Measurements from ENCODE around the gene PLA2G4F.

Gene PLA2G4F, protein sequence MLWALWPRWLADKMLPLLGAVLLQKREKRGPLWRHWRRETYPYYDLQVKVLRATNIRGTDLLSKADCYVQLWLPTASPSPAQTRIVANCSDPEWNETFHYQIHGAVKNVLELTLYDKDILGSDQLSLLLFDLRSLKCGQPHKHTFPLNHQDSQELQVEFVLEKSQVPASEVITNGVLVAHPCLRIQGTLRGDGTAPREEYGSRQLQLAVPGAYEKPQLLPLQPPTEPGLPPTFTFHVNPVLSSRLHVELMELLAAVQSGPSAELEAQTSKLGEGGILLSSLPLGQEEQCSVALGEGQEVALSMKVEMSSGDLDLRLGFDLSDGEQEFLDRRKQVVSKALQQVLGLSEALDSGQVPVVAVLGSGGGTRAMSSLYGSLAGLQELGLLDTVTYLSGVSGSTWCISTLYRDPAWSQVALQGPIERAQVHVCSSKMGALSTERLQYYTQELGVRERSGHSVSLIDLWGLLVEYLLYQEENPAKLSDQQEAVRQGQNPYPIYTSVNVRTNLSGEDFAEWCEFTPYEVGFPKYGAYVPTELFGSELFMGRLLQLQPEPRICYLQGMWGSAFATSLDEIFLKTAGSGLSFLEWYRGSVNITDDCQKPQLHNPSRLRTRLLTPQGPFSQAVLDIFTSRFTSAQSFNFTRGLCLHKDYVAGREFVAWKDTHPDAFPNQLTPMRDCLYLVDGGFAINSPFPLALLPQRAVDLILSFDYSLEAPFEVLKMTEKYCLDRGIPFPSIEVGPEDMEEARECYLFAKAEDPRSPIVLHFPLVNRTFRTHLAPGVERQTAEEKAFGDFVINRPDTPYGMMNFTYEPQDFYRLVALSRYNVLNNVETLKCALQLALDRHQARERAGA
- long read RNA-seq, result 0 reads

DNA sequence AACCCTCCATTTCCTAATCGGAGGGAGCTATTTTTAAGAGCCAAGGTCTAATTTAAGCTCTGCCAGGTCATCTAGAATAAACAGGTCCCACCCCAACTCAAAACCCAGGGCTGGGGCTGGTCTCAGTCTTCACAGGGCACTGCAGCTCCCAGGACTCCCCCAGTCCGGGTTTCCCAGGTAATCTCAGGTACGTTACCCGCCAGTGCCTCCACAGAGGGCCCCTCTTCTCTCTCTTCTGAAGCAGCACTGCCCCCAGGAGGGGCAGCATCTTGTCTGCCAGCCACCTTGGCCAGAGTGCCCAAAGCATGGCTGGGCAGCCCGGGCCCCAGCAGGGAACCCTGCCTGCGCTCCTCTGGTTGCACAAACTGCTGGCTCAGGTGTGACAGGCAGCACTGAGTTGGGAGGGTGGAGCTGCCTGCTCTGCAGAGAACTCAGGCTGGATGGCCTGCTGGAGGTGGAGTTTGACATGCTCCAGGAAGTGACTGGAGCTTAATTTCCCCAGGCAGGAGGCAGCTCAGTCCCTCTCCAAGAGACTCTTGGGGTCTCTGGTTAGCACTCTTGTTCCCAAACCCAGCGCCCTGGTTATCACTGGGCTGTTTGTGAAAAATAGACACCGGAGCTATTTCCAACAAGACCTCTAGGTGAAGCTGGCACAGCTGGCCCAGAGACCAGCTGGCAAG is at the start of gene PLA2G4F:
TSS of gene PLA2G4F (minus strand) at position 394 of the 680 bp plus-strand sequence. CDS start at position 307, 87 bp downstream.
- no peaks in the 10 kb centered on the region for H3K27me3 ChIP-seq (ENCODE audit: insufficient read depth, poor library complexity, severe bottlenecking)
- no peak for DNase-seq (ENCODE audit: low read depth in 1 of 2, low spot score in 1 of 2)
- no peak within 1 kb of the TSS for H3K27ac ChIP-seq (replicated peaks)
- no peak for TF ChIP-seq SPI1 (IDR thresholded peaks at IDR 0.05; ENCODE audit: borderline replicate concordance, low read depth)
- H3K4me3 ChIP-seq (replicated peaks; ENCODE audit: insufficient read depth, low read length), result no peak within 1 kb of the TSS

GRCh38 chr15:42203891-42204290 is 47.5 kb upstream of the PLA2G4F start:
- DNase-seq (ENCODE audit: low read depth in 1 of 2, low spot score in 1 of 2), result no peak
- H3K4me3 ChIP-seq (replicated peaks; ENCODE audit: insufficient read depth, low read length), result no peak overlapping the region
- H3K27ac ChIP-seq (replicated peaks), result no peak overlapping the region
- H3K27me3 ChIP-seq (ENCODE audit: insufficient read depth, poor library complexity, severe bottlenecking), result no peaks in the 10 kb centered on the region
- TF ChIP-seq REST (IDR thresholded peaks at IDR 0.05; ENCODE audit: insufficient replicate concordance, low read depth) (no peak), CTCF (IDR thresholded peaks at IDR 0.05; ENCODE audit: insufficient read depth, low read length) (no peak), GABPA (IDR thresholded peaks at IDR 0.05; ENCODE audit: low read depth) (no peak), POLR2AphosphoS5 (IDR thresholded peaks at IDR 0.05; ENCODE audit: low read depth) (no peak), SPI1 (IDR thresholded peaks at IDR 0.05; ENCODE audit: borderline replicate concordance, low read depth) (no peak)

DNA sequence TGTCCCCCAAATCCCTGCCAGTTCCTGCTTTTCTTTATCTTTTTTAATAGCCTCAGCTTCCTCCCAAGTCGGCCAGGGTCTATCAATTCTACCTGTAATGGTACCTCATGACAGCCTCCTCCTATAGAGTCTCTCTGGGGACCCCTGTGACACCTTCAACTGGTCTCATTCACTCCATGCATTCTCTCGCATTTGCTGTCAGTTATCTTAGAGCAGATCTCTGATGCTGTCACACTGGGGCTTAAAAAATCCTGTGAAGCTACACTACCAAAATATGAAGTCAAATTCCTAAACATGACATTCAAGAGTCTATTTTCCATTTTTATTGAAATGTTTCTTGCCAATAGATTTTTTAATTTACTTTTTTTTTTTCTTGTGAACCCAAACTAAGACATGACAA is 46.2 kb upstream of the PLA2G4F start:
- no peak for DNase-seq (ENCODE audit: low read depth in 1 of 2, low spot score in 1 of 2)
- no peaks in the 10 kb centered on the region for H3K27me3 ChIP-seq (ENCODE audit: insufficient read depth, poor library complexity, severe bottlenecking)
- TF ChIP-seq GABPA (IDR thresholded peaks at IDR 0.05; ENCODE audit: low read depth) (no peak), SPI1 (IDR thresholded peaks at IDR 0.05; ENCODE audit: borderline replicate concordance, low read depth) (no peak), REST (IDR thresholded peaks at IDR 0.05; ENCODE audit: insufficient replicate concordance, low read depth) (no peak), CTCF (IDR thresholded peaks at IDR 0.05; ENCODE audit: insufficient read depth, low read length) (no peak), POLR2AphosphoS5 (IDR thresholded peaks at IDR 0.05; ENCODE audit: low read depth) (no peak)
- H3K27ac ChIP-seq (replicated peaks), result no peak overlapping the region
- no peak overlapping the region for H3K4me3 ChIP-seq (replicated peaks; ENCODE audit: insufficient read depth, low read length)

DNA sequence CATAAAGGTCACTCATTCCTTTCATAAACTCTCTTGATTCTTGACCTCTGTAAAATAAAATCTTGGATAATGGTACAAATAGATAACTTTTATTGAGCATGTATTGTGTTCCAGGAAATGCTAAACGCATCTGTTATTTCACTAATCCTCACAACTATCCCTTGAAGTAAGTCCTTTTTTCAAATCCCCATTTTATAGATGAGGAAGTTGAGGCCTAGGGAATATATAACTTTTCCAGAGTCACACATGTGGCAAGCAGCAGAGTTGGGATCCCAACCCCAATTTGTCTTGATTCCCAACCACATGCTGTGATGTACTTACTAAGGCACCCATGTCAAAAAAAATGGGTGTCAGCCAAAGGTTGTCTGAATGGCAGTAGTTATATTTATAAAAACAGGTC is 45.4 kb upstream of the PLA2G4F start:
- no peaks in the 10 kb centered on the region for H3K27me3 ChIP-seq (ENCODE audit: insufficient read depth, poor library complexity, severe bottlenecking)
- H3K4me3 ChIP-seq (replicated peaks; ENCODE audit: insufficient read depth, low read length), result no peak overlapping the region
- no peak for DNase-seq (ENCODE audit: low read depth in 1 of 2, low spot score in 1 of 2)
- H3K27ac ChIP-seq (replicated peaks), result no peak overlapping the region
- TF ChIP-seq SPI1 (IDR thresholded peaks at IDR 0.05; ENCODE audit: borderline replicate concordance, low read depth) (no peak), CTCF (IDR thresholded peaks at IDR 0.05; ENCODE audit: insufficient read depth, low read length) (no peak), GABPA (IDR thresholded peaks at IDR 0.05; ENCODE audit: low read depth) (no peak), REST (IDR thresholded peaks at IDR 0.05; ENCODE audit: insufficient replicate concordance, low read depth) (no peak), POLR2AphosphoS5 (IDR thresholded peaks at IDR 0.05; ENCODE audit: low read depth) (no peak)

Measured in HL-60 (cell line).